ENCODE measurements around the gene RPUSD3.

RPUSD3 gene

DNA sequence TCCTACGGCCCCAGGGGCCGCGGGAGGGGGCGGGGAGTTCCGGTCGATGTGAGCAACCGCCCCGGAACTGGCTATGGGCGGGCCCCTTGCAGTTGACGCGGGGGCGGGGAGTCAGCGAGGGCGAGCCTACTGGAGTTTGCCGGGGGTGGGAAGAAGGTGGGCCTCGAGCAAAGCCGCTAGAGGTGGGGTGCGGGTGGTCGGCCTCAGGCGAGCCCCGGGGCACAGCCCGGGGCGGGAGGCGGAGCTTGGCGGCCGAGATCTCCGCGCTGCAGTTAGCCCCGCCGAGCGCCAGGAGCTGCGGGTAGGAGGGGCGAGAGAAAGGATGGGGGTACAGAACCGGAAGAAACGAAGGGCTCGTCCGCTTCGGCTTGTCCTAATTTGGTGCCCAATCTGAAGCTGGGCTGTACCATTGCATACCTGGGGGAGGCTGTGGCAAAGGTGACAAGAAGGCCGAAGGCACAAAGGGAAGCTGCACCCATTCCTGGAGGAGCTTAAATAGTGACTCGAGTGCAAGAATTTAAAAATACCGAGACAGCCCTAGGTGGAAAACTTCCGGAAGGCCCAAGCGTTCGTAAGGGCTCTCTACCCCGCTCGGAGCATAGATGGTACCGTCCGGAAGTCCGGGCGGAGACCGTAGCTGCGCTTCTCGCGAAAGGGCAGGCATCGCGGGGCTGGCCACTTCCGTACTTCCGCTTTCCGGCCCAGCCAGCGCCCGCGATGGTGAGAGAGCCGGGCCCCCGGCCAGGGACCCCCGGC, 51.2 kb downstream of the RPUSD3 start, which contains the start of the genes ARPC4 and TADA3 (continued):
- TF ChIP-seq ZNF121 (tag by site-specific recombination; IDR thresholded peaks at IDR 0.05) (no peak), ZXDB (tag by site-specific recombination; IDR thresholded peaks at IDR 0.05) (peak; percentile 91; the same call in 1 of the 2 replicates), ZNF629 (tag by site-specific recombination; IDR thresholded peaks at IDR 0.05) (peak; percentile 63), KLF8 (tag by site-specific recombination; IDR thresholded peaks at IDR 0.05) (peak; percentile 89), ZNF600 (tag by site-specific recombination; IDR thresholded peaks at IDR 0.05) (0 out of 2 replicates have a peak, but pooled peaks have one; percentile 16), IKZF3 (tag by site-specific recombination; IDR thresholded peaks at IDR 0.05) (no peak), GLIS2 (tag by site-specific recombination; IDR thresholded peaks at IDR 0.05) (peak; percentile 97), ZNF335 (tag by site-specific recombination; conservative IDR thresholded peaks at IDR 0.05) (peak; percentile 81), ZNF211 (tag by site-specific recombination; IDR thresholded peaks at IDR 0.05; ENCODE audit: low read depth) (no peak), ZNF514 (tag by site-specific recombination; IDR thresholded peaks at IDR 0.05) (no peak), WT1 (tag by site-specific recombination; IDR thresholded peaks at IDR 0.05) (0 out of 2 replicates have a peak, but pooled peaks have one; percentile 44), ZNF677 (tag by site-specific recombination; IDR thresholded peaks at IDR 0.05) (no peak), ZNF214 (tag by site-specific recombination; IDR thresholded peaks at IDR 0.05; ENCODE audit: borderline replicate concordance) (no peak), SP2 (tag by site-specific recombination; IDR thresholded peaks at IDR 0.05) (peak; percentile 95), ZNF544 (tag by site-specific recombination; IDR thresholded peaks at IDR 0.05) (no peak), TCF7L2 (IDR thresholded peaks at IDR 0.05; ENCODE audit: borderline replicate concordance, low read depth, low read length) (0 out of 2 replicates have a peak, but pooled peaks have one; percentile 16), ZNF76 (tag by site-specific recombination; IDR thresholded peaks at IDR 0.05; ENCODE audit: borderline replicate concordance, low read depth) (peak; percentile 32; the same call in 1 of the 2 replicates), ZIC2 (tag by site-specific recombination; IDR thresholded peaks at IDR 0.05) (peak; percentile 76)
- TF ChIP-seq, protein P1, sequence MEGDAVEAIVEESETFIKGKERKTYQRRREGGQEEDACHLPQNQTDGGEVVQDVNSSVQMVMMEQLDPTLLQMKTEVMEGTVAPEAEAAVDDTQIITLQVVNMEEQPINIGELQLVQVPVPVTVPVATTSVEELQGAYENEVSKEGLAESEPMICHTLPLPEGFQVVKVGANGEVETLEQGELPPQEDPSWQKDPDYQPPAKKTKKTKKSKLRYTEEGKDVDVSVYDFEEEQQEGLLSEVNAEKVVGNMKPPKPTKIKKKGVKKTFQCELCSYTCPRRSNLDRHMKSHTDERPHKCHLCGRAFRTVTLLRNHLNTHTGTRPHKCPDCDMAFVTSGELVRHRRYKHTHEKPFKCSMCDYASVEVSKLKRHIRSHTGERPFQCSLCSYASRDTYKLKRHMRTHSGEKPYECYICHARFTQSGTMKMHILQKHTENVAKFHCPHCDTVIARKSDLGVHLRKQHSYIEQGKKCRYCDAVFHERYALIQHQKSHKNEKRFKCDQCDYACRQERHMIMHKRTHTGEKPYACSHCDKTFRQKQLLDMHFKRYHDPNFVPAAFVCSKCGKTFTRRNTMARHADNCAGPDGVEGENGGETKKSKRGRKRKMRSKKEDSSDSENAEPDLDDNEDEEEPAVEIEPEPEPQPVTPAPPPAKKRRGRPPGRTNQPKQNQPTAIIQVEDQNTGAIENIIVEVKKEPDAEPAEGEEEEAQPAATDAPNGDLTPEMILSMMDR (tag by site-specific recombination; IDR thresholded peaks at IDR 0.05): peak; percentile 28
- TF ChIP-seq, protein P2, sequence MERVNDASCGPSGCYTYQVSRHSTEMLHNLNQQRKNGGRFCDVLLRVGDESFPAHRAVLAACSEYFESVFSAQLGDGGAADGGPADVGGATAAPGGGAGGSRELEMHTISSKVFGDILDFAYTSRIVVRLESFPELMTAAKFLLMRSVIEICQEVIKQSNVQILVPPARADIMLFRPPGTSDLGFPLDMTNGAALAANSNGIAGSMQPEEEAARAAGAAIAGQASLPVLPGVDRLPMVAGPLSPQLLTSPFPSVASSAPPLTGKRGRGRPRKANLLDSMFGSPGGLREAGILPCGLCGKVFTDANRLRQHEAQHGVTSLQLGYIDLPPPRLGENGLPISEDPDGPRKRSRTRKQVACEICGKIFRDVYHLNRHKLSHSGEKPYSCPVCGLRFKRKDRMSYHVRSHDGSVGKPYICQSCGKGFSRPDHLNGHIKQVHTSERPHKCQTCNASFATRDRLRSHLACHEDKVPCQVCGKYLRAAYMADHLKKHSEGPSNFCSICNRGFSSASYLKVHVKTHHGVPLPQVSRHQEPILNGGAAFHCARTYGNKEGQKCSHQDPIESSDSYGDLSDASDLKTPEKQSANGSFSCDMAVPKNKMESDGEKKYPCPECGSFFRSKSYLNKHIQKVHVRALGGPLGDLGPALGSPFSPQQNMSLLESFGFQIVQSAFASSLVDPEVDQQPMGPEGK (tag by site-specific recombination; IDR thresholded peaks at IDR 0.05): peak; percentile 97
- TF ChIP-seq, protein P3, sequence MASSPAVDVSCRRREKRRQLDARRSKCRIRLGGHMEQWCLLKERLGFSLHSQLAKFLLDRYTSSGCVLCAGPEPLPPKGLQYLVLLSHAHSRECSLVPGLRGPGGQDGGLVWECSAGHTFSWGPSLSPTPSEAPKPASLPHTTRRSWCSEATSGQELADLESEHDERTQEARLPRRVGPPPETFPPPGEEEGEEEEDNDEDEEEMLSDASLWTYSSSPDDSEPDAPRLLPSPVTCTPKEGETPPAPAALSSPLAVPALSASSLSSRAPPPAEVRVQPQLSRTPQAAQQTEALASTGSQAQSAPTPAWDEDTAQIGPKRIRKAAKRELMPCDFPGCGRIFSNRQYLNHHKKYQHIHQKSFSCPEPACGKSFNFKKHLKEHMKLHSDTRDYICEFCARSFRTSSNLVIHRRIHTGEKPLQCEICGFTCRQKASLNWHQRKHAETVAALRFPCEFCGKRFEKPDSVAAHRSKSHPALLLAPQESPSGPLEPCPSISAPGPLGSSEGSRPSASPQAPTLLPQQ (tag by site-specific recombination; IDR thresholded peaks at IDR 0.05): 0 out of 2 replicates have a peak, but pooled peaks have one; percentile 43
- TF ChIP-seq, protein P4, sequence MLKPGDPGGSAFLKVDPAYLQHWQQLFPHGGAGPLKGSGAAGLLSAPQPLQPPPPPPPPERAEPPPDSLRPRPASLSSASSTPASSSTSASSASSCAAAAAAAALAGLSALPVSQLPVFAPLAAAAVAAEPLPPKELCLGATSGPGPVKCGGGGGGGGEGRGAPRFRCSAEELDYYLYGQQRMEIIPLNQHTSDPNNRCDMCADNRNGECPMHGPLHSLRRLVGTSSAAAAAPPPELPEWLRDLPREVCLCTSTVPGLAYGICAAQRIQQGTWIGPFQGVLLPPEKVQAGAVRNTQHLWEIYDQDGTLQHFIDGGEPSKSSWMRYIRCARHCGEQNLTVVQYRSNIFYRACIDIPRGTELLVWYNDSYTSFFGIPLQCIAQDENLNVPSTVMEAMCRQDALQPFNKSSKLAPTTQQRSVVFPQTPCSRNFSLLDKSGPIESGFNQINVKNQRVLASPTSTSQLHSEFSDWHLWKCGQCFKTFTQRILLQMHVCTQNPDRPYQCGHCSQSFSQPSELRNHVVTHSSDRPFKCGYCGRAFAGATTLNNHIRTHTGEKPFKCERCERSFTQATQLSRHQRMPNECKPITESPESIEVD (tag by site-specific recombination; IDR thresholded peaks at IDR 0.05): no peak
- TF ChIP-seq, protein P5, sequence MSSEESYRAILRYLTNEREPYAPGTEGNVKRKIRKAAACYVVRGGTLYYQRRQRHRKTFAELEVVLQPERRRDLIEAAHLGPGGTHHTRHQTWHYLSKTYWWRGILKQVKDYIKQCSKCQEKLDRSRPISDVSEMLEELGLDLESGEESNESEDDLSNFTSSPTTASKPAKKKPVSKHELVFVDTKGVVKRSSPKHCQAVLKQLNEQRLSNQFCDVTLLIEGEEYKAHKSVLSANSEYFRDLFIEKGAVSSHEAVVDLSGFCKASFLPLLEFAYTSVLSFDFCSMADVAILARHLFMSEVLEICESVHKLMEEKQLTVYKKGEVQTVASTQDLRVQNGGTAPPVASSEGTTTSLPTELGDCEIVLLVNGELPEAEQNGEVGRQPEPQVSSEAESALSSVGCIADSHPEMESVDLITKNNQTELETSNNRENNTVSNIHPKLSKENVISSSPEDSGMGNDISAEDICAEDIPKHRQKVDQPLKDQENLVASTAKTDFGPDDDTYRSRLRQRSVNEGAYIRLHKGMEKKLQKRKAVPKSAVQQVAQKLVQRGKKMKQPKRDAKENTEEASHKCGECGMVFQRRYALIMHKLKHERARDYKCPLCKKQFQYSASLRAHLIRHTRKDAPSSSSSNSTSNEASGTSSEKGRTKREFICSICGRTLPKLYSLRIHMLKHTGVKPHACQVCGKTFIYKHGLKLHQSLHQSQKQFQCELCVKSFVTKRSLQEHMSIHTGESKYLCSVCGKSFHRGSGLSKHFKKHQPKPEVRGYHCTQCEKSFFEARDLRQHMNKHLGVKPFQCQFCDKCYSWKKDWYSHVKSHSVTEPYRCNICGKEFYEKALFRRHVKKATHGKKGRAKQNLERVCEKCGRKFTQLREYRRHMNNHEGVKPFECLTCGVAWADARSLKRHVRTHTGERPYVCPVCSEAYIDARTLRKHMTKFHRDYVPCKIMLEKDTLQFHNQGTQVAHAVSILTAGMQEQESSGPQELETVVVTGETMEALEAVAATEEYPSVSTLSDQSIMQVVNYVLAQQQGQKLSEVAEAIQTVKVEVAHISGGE (tag by site-specific recombination; conservative IDR thresholded peaks at IDR 0.05; ENCODE audit: low read depth): peak; percentile 70
- TF ChIP-seq, protein P6, sequence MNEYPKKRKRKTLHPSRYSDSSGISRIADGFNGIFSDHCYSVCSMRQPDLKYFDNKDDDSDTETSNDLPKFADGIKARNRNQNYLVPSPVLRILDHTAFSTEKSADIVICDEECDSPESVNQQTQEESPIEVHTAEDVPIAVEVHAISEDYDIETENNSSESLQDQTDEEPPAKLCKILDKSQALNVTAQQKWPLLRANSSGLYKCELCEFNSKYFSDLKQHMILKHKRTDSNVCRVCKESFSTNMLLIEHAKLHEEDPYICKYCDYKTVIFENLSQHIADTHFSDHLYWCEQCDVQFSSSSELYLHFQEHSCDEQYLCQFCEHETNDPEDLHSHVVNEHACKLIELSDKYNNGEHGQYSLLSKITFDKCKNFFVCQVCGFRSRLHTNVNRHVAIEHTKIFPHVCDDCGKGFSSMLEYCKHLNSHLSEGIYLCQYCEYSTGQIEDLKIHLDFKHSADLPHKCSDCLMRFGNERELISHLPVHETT (tag by site-specific recombination; IDR thresholded peaks at IDR 0.05): peak; percentile 59; the same call in 1 of the 2 replicates

All from HEK293 (cell line).